Islet of Langerhans (tissue), 1 donor: Measurements from ENCODE around the gene ITGA5.
"Not testable (repeated sequence)": the region's sequence is repeated elsewhere in the genome, so short reads cannot be mapped to it uniquely, and the experiment has no call there.

Source experiments
- FAIRE-seq: peaks from one replicate; lab custom pipeline; 2011; peaks lifted over from hg19 to GRCh38; lab: Jason Lieb, UNC

ITGA5 gene

DNA sequence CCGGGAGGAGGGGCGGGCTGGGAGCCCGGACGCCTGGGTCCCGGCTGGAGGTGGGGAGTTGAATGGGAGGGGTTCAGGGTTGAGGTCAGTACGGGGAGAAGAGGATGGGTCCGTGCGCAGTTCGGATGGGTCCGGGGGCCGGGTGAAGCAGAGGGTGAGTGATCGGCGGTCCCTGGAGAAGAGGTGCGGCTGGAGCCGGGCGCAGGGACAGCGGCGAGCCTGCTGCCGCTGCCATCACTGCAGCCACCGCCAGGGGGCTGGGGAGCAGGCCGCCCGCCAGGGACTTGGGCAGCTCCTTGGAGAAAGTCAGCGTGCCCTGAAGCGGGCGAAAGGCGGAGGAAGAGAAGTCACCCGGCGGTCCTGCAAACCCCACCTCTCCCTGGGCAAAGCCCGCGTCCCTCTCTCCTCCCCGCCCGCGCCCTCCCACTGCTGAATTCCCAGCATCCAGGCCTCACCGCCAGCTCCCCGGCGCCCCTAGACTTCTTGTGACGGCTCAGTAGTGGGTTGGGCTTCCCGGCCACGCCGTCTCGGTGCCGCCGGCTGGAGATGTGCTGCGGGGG, 48.8 kb downstream of the ITGA5 start:
- no peak for FAIRE-seq

DNA sequence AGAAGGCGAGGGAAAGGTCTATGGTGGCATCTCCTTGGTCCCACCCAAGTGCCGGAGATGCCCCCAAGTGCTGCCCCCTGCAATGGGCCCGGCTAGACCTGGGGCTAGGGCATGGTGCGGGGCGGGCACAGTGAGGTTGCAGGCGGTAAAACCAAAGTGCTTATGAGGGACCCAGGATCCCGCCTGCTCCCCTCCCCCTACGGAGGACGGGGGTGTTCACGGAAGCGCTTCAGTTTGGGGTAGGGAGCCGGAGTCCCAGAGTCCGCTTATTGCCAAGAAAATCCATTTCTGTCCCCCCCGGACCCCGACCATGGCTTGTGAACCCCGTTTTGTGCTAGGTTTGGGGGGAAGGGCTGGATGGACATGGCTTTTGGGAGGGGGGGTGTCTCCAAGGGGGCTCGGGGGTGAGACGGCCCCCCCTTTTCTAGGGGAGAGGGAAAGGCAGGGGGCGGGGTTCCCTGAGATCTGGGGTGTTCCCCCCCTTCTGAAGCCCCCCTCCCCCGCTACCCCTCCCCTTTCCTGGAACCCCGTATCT, 49.4 kb downstream of the ITGA5 start:
- no peak for FAIRE-seq

DNA sequence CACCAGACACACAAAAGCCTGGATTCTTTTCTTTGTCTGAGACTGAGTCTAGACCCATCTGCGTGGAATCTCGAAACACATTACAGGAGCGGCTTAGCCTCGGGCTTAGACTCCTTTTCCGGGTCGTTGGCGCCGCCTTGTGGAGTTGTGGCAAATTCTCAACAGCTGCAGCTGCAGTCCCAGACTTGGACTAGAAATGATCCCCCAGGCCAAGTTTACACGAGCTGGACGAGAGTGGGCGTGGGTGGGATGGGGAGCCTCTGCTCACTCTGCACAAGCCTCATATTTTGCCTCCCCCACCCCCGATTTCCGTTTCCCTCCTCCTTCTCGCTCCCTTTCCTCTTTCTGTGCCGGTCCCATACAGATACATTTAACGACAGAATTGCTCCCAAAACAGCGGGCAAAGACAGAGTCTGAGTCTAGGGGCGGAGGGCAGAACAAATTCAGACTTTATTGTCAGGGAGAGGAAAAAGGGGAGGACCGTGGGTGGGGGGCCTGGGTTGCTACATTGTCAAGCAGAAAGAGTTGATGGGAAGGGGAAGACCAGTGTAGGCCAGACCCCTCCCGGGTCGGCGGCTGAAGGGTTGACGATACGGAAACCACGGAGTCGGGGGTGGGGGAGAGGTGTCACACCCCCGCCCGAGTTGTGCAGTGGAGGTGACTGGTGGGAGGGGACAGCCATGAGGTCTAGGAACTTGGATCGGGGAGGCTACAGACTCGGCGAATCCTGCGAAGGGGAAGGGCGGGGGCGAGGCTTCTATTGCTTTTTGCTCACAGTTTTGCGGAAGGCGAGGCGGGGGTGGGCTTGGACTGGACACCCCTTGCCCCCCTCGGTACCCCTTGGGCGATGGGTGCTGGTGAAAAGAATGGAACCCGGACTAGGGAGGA, 50.1 kb downstream of the ITGA5 start:
- FAIRE-seq = no peak

DNA sequence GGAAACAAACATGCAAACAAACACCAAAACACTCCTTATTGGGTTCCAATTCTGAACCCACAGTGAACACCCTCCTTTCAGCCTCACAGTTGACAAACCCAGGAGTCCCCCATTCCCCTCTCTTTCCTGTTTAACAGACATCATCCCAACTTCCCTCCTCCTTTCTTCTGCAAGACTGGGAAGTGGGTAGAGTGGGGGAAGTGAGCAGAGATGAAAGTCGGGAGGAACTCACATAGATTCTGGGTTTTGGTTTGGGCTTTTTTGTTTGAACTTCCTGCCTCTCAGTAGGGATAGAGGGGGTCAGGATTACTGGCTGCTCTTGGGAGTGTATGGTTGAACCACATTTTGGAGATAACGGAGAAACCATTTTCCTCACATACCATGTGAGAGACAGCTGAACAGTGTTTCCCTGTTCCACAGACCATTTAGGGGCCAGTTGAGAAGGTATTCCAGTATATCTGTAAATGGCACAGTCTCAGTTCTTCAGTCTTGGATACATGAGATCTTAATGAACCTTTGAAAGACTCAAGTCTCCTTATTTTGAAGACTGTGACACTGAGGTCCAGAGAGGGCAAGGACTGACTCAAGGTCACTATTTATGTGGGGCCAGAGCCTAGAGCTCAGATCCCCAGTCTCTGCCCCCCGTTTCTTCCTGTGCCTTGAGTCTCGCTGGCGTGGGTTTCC, 50.9 kb downstream of the ITGA5 start:
- no peak for FAIRE-seq

DNA sequence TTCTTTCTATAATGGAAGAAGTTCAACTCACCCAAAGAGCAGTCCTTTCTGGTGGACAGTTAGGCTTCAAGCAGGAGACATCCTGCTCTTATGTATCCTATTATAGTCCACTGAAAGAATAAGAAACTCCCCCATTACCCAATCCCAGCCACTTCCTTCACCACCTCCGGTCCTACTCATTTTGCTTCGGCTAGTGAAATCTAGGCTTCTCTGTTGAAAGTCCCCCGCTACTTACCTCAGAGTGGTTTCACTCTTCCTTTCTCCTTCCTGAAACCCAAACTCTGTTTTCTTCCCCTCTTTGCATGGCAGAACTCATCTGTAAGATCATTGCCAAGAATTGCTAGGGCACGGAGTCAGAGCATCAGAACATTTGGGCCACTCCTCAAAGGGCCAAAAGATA, 54.7 kb downstream of the ITGA5 start, which contains the start of gene GPR84:
TSS of gene GPR84 (minus strand) at position 74 of the 400 bp plus-strand sequence. CDS start 635 bp downstream, outside the sequence.
- no peak for FAIRE-seq

GRCh38 chr12:54363618-54364017, 55.4 kb downstream of the ITGA5 start:
- FAIRE-seq = no peak

DNA sequence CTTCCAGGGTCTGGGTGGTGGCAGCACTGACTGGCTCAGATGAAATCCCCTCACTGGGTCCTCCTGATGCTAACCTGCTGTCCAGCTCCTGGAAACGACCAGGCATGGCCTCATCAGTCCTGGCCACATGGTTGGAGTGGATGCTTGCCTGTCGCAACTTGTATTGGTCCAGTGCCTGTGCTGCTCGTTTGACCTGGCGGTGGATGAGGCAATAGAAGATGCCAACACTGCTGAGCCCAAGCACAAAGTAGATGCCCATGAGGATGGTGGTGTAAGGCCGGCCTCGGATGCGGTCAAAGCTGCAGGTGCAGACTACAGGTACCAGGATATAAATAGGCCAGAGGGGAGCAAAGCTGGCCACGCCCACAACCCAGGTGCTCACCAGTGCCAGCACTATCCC, 56.0 kb downstream of the ITGA5 start:
- no peak for FAIRE-seq

- FAIRE-seq = no peak
Measured at GRCh38 chr12:54360717-54361456, 58.2 kb downstream of the ITGA5 start.

DNA sequence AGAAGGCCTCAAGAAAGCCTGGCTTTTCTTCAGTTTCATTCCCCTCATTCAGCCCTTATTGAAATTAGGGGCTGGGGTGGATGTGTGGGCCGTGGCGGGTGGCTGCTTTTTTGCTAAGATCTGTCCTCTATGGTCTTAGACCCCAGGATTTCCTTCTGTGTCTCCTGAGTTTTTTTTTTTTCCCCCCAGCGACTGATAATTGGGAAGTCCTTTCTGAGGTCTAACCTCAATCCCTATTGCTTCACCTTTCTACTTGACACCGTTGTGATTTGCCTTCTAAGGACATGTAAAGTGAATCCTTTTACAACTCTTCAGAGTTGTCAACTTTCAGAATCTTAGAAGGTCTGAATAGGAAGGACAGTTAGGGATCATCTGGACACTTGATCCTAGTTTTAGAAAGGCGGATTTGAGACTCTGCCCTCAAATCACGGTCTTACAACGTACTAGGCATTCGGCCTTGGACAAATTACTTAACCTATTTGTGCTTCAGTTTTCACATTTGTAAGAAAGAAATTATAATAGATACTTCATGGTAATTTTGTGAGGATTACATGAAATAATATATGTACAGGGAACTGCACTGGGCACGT, 59.2 kb downstream of the ITGA5 start:
- no peak for FAIRE-seq

DNA sequence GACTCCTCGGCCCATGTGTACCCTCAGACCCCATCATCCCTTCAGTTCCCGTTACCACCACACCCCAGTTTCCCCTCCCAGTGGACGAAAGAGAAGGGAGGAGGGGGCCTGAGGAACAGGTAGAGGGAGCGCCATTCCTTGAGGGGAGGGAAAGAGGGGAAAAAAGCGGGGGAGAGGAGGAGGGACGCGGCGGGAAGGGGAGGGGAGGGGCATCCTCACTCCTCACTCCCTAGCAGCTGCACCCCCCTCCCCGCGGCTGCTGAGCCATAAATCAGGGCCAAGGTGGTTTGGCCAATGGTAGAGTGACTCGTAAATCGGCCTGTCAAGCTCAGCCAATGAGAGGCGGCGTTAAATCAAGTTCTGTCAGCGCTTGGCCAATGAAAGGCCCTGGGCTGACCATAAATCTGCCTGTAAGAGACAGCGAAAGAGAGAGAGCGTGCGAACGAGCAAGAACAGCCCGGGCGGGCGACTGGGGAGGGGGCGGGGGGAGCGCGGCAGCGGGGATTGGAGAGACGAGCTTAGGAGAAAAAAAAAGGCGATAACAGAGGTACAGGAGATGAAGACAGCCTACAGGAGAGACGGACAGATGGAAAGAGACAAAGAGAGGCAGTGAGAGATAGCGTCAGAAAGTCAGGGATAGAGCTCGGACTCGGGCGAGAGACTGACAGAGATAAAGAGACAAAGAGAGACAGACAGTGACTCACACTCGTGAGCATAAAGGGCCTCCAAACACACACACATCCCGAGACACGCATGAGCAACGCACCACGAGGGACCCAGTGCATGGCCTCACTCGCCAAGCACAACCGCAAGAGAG, 59.9 kb downstream of the ITGA5 start:
- no peak for FAIRE-seq

- no peak for FAIRE-seq
Measured at GRCh38 chr12:54358191-54358944, 60.7 kb downstream of the ITGA5 start.

DNA sequence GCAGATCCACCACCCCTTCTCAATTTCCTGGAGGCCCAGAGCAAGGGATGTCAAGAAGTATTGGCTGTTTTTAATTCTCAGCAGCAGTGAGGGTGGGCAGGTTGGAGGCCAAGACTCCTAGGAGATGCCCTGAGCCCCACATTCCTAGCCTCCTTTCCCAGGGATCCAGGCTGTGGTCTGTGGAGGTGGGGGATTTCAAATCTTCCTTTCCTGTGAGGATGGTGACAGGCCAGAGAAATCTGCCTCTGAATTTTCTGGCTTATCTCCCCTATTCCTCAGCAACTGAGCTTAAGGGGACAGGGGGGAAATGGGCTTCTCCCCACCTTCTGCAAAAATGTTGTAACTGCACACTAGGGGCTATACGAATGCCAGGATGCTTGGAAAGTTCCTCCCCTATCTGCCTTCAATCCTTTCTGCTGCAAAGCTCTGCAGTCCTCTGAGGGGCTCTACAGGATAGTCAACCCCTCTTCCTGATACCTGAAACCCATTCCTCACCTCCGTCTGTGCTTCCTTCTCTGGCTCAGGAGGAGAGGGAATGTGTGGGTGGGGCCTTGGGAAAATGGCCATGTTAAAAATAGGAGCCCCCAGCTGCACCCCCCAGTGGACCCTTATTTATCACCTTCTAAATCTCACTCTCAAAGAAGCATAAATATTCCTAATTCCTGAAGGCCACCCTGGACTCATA, 61.4 kb downstream of the ITGA5 start:
- no peak for FAIRE-seq

DNA sequence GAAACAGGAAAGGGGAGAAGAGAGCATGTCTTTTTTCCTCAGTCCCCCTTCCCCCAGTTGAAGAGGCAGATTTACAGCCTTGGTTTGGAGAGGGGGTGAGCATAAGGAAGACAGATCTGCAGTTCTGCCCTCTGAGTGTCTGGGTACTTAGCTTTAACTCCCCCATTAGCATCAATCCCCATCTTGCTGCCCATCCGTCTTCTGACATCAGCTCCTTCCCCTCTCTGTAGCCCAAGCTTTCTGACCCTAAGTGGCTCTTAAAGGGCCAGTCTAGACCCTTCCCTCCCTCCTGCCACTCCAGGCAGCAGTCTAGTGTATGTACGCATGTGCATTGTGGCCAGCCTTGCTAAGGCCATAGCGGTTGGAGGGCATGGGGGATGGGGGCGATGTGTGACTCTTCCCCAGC, 62.1 kb downstream of the ITGA5 start:
- no peak for FAIRE-seq

DNA sequence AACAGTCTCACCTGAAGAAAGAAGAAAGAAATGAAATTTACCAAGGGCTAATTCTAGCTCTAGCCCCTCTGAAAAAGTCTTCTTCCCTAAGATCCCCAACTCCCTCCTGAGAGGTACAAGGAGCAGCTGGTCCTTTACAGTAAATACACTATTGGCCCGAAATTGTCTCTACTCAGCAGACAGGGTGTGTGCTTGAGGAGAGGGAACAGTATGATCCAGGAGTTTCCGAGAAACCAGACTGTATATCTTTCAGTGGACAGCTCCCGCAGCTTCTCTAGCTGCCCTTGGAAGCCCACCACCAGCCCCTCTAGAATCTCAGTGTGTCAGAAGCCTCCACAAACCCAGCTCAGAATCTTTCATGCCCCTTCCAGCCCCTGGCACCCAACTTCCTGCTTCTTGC, 62.8 kb downstream of the ITGA5 start:
- FAIRE-seq = no peak

DNA sequence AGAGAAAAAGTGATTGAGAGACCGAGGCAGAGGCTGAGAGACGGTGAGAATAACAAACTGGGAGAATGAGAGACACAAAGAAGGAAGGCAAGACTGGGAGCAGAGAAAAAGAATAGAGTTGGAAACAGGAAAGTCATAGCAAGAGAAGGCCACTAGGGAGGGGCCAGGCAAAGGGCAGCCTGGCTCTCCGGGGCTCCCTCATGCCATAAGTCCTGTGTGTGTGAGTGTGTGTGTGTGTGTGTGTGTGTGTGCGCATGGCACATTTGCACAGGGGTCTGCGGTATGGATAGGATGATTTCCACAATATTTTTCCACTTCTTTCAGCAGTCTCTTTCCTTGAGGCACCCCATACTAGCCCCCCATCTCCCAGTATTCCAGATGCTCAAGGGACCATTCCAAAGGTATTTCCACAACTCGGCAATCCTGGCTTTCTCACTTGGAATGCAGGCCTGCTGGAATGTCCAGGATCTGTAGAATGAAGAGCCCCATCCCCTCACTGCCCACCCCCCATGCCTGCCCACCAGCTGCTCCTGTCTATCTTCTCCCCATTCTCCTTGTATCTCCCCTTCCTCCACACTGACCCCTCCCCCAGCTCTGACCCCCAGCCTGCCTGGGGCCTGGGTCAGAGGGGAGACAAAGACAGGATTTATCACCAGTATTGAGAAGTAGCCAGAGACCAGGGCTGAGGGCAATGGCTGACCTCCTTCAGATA, 63.8 kb downstream of the ITGA5 start:
- no peak for FAIRE-seq

DNA sequence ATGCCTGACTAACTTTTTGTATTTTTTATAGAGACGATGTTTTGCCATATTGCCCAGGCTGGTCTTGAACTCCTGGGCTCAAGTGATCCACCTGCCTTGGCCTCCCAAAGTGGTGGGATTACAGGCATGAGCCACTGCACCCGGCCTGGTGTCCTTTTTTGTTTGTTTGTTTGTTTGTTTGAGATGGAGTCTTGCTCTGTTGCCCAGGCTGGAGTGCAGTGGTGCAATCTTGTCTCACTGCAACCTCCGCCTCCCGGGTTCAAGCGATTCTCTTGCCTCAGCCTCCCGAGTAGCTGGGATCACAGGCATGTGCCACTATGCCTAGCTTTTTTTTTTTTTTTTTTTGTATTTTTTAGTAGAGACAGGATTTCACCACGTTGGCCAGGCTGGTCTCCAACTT, 64.8 kb downstream of the ITGA5 start:
- FAIRE-seq = not testable (repeated sequence)

DNA sequence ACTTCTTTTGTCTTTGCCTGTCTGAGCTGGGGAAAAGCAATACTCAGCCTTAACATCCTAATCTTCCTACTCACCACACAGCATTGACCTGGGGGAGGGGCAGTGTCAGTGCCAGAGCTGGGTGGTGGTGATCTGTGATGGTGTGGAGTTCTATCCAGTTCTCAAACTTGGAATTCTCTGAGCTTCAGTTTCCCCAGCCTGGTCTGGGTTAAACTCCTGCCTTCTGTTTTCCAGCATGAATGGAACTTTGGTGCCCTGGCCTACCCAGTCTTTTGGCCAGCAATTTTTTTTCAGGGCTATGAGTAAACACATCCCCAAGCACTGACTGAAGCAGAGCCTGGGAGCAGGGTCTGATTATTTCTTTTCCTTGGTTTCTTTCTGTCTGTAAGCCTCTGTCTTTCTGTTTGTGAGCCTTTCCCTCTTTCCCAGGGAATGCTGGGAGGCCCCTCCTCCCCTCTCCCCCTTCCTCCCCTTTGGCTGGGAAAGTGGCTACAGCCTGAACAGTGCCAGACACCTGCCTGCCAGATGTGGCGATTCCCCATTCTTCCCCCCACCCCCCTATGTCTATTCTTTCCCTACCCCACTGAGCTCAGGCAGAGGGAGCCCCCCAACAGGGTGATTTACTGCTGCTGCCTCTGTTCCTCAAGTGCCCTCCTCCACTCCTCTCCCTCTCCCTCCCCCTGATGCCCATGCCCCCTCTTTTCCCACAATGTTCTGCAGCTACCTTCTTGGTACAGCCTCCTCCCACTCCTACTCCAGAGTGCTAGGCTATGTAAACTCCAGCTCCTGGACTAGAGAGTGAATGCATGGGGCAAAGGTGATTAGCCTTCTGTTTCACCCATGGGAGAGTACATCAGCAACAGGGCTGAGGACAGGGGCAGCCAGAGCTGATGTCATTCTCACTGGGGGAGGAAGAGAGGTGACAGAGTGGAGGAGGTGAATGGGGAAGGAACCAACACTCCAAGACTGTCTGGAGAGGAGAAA, 65.9 kb downstream of the ITGA5 start:
- FAIRE-seq = no peak
